PFSK-1 (cell line): Measurements from ENCODE around the gene EPC1.

Experiments used
- FOXP2 ChIP-seq: optimal IDR thresholded peaks from 2 replicates; pipeline ENCODE3; 2011; ENCODE audit warnings: borderline replicate concordance, control low read depth, inconsistent platforms; ENCODE audit not compliant: insufficient read depth; ENCODE audit errors: extremely low read length, extremely low read depth
- POLR2AphosphoS5 ChIP-seq: IDR thresholded peaks from 2 replicates; pipeline ENCODE4 v1.6.1; 2012; ENCODE audit warnings: low read depth, mild to moderate bottlenecking, control low read depth, low read length, moderate library complexity
- REST ChIP-seq, 2 experiments: IDR thresholded peaks; 2 replicates each; pipeline versions ENCODE4 v1.6.1 to v1.8.0; 2011 to 2012; ENCODE audit warnings: low read depth in 2 of 2, low read length in 2 of 2, control low read depth in 1 of 2, inconsistent platforms in 1 of 2, mild to moderate bottlenecking in 1 of 2, moderate library complexity in 1 of 2; ENCODE audit not compliant: insufficient read depth in 1 of 2
- TAF1 ChIP-seq: IDR thresholded peaks from 2 replicates; pipeline ENCODE4 v1.6.1; 2012; ENCODE audit warnings: low read length, control low read depth, borderline replicate concordance; ENCODE audit not compliant: insufficient read depth

- TF ChIP-seq REST (IDR thresholded peaks at IDR 0.05; ENCODE audit: insufficient read depth in 1 of 2, low read depth in 2 of 2, low read length in 2 of 2) (no peak), POLR2AphosphoS5 (no peak), FOXP2 (no peak), TAF1 (no peak)
Observed at GRCh38 chr10:32273336-32273735, 73.6 kb downstream of the EPC1 start.
